ENCODE data around the gene CCDC192. TPM values are rescaled to one million over a fixed set of nuclear protein-coding genes. Genes with fewer than 3 reads are reported as not detected.

The CCDC192 gene
- total and polyA plus RNA-seq, 2 donors (not counting 3 experiments of a cell fraction or from before 2014, with no cell fraction given): not detected

DNA sequence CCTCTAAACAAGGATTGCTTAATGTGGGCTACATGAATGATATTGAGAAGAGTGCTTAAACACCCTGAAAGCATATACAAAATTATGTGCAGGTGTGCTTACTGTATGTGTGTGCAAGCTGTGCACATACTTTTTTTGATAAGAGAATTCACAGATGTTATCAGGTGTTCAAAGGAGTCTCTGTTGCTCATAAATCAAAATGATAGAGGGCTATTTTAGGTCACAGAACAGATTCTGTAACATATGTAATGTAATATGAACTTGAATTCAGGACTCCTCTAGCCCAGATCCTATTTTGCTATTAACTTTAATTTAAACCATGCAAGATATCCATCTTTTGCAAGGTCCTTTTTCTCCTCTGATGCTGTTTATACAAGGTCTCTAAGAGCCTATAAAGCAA lies 38.2 kb downstream of the CCDC192 start:
- Histone ChIP-seq H3K27ac (ENCODE audit: insufficient read depth, low read depth, low read length) (no peak overlapping the region), H2AFZ (ENCODE audit: low read depth, low read length) (no peak overlapping the region), H3K4me1 (ENCODE audit: control insufficient read depth, extremely low read depth, insufficient read depth, low read length) (no peaks in the 10 kb centered on the region), H3K9ac (replicated peaks; ENCODE audit: extremely low read depth, insufficient read depth, low read length) (no peak overlapping the region), H3K79me2 (ENCODE audit: control insufficient read depth, insufficient read depth, low read length) (no peaks in the 10 kb centered on the region), H4K20me1 (replicated peaks; ENCODE audit: control insufficient read depth, extremely low read depth, insufficient read depth, low read length) (no peaks in the 10 kb centered on the region), H3K4me3 (replicated peaks in 1 of 3; ENCODE audit: insufficient read depth in 1 of 3, low read depth in 1 of 3, low read length in 3 of 3) (no peak overlapping the region), H3K9me1 (replicated peaks; ENCODE audit: control insufficient read depth, extremely low read depth, insufficient read depth, low read length) (no peaks in the 10 kb centered on the region), H3K9me3 (replicated peaks; ENCODE audit: control insufficient read depth, insufficient read depth, low read length) (no peaks in the 10 kb centered on the region), H3K36me3 (ENCODE audit: control insufficient read depth in 2 of 2, extremely low read depth in 1 of 2, insufficient read depth in 2 of 2, low read length in 2 of 2) (no peaks in the 10 kb centered on the region), H3K27me3 (ENCODE audit: control insufficient read depth in 2 of 2, insufficient read depth in 2 of 2, low read length in 2 of 2) (peaks cover 8 to 12% of the 10 kb centered on the region in 2 experiments), H3K4me2 (ENCODE audit: insufficient read depth, low read length) (no peak overlapping the region)
- no peak for DNase-seq (ENCODE audit: low read depth, low spot score)
- dilution Hi-C loops (cut with MboI; ENCODE audit: extremely low pct_ligation_motif_present, low sequenced_read_pairs): no loop called here
- no TSS peak for BruUV-seq (replicated peaks)
- intact Hi-C loops (cut with micrococcal nuclease): loop anchor here (10.0 kb wide), 1 partner anchor 933 kb away; no protein-coding TSS in a partner anchor
- FAIRE-seq: no peak
- CTCF ChIA-PET: no interaction called here
- POLR2A ChIA-PET: no interaction called here
- TF ChIP-seq GATA2 (IDR thresholded peaks at IDR 0.05; ENCODE audit: insufficient read depth, insufficient read length, low read depth, low read length) (no peak), POLR2A (IDR thresholded peaks at IDR 0.05; ENCODE audit: low read depth, low read length) (no peak), EZH2 (IDR thresholded peaks at IDR 0.05; ENCODE audit: borderline replicate concordance, low read depth, low read length, severe bottlenecking) (no peak), MYC (IDR thresholded peaks at IDR 0.05; ENCODE audit: low read depth, low read length) (no peak), JUN (IDR thresholded peaks at IDR 0.05; ENCODE audit: borderline replicate concordance, insufficient read depth, insufficient read length, low read depth) (no peak), POLR2AphosphoS5 (IDR thresholded peaks at IDR 0.05; ENCODE audit: insufficient read depth, low read depth, low read length) (no peak), FOS (IDR thresholded peaks at IDR 0.05; ENCODE audit: borderline replicate concordance, insufficient read depth, low read length) (no peak)
- TF ChIP-seq, protein P1, sequence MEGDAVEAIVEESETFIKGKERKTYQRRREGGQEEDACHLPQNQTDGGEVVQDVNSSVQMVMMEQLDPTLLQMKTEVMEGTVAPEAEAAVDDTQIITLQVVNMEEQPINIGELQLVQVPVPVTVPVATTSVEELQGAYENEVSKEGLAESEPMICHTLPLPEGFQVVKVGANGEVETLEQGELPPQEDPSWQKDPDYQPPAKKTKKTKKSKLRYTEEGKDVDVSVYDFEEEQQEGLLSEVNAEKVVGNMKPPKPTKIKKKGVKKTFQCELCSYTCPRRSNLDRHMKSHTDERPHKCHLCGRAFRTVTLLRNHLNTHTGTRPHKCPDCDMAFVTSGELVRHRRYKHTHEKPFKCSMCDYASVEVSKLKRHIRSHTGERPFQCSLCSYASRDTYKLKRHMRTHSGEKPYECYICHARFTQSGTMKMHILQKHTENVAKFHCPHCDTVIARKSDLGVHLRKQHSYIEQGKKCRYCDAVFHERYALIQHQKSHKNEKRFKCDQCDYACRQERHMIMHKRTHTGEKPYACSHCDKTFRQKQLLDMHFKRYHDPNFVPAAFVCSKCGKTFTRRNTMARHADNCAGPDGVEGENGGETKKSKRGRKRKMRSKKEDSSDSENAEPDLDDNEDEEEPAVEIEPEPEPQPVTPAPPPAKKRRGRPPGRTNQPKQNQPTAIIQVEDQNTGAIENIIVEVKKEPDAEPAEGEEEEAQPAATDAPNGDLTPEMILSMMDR (IDR thresholded peaks at IDR 0.05; ENCODE audit: extremely low read depth in 1 of 2, insufficient read depth in 1 of 2, low read depth in 1 of 2, low read length in 2 of 2): no peak
- TF ChIP-seq, protein P2, sequence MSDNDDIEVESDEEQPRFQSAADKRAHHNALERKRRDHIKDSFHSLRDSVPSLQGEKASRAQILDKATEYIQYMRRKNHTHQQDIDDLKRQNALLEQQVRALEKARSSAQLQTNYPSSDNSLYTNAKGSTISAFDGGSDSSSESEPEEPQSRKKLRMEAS (IDR thresholded peaks at IDR 0.05; ENCODE audit: insufficient read depth, insufficient read length): no peak

Measured in endothelial cell of umbilical vein (primary cell).